Measurements from ENCODE around the gene CENPF. TPM values are rescaled to one million over a fixed set of nuclear protein-coding genes. Genes with fewer than 3 reads are reported as not detected.
"Not testable (repeated sequence)": the region's sequence is repeated elsewhere in the genome, so short reads cannot be mapped to it uniquely, and the experiment has no call there.

Gene CENPF, protein sequence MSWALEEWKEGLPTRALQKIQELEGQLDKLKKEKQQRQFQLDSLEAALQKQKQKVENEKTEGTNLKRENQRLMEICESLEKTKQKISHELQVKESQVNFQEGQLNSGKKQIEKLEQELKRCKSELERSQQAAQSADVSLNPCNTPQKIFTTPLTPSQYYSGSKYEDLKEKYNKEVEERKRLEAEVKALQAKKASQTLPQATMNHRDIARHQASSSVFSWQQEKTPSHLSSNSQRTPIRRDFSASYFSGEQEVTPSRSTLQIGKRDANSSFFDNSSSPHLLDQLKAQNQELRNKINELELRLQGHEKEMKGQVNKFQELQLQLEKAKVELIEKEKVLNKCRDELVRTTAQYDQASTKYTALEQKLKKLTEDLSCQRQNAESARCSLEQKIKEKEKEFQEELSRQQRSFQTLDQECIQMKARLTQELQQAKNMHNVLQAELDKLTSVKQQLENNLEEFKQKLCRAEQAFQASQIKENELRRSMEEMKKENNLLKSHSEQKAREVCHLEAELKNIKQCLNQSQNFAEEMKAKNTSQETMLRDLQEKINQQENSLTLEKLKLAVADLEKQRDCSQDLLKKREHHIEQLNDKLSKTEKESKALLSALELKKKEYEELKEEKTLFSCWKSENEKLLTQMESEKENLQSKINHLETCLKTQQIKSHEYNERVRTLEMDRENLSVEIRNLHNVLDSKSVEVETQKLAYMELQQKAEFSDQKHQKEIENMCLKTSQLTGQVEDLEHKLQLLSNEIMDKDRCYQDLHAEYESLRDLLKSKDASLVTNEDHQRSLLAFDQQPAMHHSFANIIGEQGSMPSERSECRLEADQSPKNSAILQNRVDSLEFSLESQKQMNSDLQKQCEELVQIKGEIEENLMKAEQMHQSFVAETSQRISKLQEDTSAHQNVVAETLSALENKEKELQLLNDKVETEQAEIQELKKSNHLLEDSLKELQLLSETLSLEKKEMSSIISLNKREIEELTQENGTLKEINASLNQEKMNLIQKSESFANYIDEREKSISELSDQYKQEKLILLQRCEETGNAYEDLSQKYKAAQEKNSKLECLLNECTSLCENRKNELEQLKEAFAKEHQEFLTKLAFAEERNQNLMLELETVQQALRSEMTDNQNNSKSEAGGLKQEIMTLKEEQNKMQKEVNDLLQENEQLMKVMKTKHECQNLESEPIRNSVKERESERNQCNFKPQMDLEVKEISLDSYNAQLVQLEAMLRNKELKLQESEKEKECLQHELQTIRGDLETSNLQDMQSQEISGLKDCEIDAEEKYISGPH (N-terminal part only)
- polyA plus RNA-seq (ENCODE audit: insufficient read length), result 27.5 TPM

- DNase-seq (ENCODE audit: low read depth), result peak; percentile 95
Measured at GRCh38 chr1:214602764-214603657, at the start of gene CENPF. Gene CENPF (plus strand): TSS chr1:214603195. CDS start chr1:214613755, 10,560 bp downstream.

GRCh38 chr1:214557952-214558735 is 44.9 kb upstream of the CENPF start:
- no peak for DNase-seq (ENCODE audit: low read depth)

DNA sequence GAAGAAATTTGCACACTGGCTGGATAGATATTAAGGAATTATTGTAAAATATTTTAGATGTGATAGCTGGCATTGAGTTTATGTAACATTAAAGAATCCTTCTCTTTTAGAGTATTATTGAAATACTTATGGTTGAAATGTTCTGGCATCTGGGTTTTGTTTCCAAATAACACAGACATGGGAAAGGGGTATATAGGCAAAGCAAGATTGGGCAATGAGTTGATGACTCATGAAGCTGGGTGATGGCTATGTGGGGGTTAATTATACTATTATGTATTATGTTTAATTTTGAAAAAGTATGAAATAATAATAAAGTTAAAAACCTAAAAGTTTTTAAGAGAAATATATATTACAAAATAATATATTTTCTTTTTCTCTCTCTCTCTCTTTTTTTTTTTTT is 39.1 kb upstream of the CENPF start:
- DNase-seq (ENCODE audit: low read depth), result no peak

- no peak for DNase-seq (ENCODE audit: low read depth)
Measured at GRCh38 chr1:214565310-214565709, 37.7 kb upstream of the CENPF start.

- no peak for DNase-seq (ENCODE audit: low read depth)
Measured at GRCh38 chr1:214566158-214567104, 36.6 kb upstream of the CENPF start.

GRCh38 chr1:214567481-214567980 is 35.5 kb upstream of the CENPF start:
- no peak for DNase-seq (ENCODE audit: low read depth)

DNA sequence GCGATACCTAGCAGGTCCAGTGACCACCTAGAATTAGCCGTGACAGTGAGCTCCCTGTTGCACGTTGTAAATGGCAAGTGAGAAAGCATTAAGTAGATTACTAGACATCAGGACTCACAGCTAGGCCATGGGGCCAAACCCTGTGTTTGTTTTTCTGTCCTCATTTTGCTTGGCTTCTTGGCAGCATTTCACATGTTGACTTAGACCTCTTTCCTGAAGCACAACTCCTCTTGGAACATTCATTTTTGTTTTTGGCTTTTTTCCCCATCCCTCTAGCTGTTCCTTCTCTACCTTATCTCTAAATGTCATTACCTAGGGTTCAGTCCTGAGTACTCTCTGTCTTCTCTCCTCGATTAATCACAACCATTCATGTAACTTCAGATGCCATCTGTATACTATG is 34.7 kb upstream of the CENPF start:
- no peak for DNase-seq (ENCODE audit: low read depth)

GRCh38 chr1:214569357-214570004 is 33.5 kb upstream of the CENPF start:
- DNase-seq (ENCODE audit: low read depth), result no peak

DNA sequence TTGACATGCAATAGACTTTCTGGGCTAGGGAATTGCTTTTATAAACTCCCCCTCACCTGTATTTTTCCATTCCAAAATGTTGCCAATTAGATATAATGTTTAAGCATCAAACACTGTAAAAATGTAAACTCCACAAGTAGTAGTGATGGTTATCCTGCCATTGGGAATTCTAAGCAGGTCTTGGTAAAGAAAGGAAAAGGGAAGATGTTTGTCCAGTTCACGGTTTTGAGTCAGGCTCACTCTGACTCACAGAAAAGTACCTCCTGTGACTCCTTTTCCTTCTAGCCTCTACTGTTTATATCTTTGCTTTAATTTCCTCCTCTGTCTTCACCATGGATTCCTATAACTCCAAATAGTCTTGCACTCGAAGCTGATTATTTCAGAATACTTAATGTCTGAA is 32.6 kb upstream of the CENPF start:
- no peak for DNase-seq (ENCODE audit: low read depth)

GRCh38 chr1:214571281-214571680 is 31.7 kb upstream of the CENPF start:
- DNase-seq (ENCODE audit: low read depth), result no peak

DNA sequence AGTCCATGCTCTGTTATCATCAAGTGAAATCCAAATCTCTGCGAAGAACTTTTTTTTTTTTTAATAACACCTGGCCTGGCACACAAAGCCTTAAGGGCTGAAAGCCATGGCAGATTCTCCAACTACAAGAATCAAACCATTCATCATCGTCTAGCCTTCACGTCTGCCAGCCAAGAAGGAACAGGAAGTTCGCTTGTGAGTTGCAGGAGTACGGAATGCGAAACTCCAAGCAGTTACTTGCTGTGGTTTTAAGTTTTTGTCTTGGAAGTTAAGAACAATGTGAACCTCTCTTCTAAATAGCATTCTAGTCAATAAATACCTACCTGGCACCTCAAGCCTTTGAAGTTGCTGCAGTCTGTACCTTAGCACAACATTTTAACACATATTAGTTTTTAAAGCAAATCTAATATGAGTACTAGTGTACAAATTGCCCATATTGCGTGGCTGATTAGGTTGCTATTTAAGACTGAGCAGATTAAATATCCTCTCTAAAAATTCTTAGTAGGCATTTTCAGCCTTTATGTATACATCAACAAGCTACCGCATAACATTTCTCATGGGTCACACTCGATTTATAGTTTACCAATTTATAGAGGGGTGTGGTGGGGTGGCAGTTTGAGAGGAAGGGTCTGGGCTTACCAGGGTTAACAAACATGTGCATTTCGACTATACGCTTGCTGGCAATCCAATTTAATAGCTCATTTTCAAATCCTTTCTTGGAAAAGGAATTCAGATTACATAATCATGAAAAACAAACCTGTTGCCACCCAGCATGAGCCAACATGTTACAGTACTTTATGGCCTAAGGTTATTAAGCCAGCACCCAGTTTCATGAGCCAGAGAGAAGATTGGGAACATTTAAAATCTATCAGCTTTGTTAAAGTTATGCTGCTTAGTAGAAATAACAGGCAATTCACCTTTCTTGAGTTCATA is 29.3 kb upstream of the CENPF start:
- DNase-seq (ENCODE audit: low read depth), result no peak

DNA sequence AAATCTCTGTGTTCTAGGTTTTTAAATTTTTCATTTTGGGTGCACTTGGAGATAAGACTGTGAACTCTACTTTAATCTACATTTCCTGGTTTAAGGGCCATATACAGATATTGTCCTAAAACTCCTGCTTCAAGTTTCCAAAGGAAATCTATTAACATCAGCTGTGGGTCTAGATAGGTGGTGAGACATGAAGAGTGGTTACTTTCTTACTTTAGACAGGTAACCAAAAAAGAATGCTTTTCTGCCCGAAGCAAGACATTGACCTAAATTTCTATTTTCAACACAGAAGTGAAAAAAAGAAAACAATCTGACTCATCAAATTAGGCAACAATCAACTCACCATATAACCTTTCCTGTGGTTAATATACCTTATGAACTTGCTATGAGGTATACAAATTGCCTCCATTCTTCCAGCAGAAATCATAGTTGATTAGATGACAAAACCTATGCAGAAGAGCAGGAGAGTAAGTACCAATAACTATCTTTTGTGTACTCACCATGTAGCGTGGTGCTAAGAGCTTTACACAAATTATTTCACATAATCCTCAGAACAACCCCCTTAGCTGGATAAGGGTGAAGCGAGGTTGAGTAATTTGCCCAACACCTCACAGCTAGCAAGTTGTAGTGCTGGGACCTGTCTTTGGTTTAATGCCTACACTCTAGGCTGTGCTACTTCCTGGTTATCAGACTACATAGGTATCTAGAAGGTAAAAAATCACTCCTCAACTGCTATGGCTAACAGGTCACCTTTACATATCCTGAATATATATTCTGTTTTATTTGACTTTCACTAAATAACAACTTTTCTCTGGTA is 28.2 kb upstream of the CENPF start:
- DNase-seq (ENCODE audit: low read depth), result no peak

DNA sequence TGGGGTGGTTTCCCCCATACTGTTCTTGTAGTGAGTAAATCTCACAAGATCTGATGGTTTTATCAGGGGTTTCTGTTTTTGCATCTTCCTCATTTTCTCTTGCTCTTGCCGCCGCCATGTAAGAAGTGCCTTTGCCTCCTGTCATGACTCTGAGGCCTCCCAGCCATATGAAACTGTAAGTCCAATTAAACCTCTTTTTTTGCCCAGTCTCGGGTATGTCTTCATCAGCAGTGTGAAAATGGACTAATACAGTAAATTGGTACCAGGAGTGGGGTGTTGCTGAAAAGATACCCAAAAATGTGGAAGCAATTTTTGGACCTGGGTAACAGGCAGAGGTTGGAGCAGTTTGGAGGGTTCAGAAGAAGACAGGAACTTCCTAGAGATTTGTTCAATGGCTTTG is 26.9 kb upstream of the CENPF start:
- not testable (repeated sequence) for DNase-seq (ENCODE audit: low read depth)

GRCh38 chr1:214579183-214579582 is 23.8 kb upstream of the CENPF start:
- no peak for DNase-seq (ENCODE audit: low read depth)

DNA sequence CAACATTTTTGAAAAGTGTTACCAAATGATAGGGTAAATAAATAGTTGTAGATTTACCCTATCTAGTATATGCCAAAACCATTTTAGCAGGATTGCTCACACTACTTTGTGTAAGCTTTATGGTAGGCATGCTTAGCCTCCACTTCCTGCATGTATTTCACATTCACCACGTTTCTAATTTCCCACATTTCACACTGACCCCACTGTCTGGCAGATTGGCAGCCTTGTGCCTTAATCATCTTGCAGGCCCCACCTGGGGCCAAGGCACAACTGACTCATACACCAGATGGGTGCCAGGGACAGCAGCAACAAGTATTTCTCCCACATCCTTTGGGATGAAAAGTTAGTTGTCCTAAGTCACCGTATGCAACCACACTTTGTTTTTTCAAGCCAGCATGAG is 21.2 kb upstream of the CENPF start:
- no peak for DNase-seq (ENCODE audit: low read depth)

- no peak for DNase-seq (ENCODE audit: low read depth)
Measured at GRCh38 chr1:214582289-214582891, 20.6 kb upstream of the CENPF start.

All from forelimb muscle (tissue), 1 donor.